SK-N-SH (cell line): ENCODE measurements around the gene HPN. TPM values are rescaled to one million over a fixed set of nuclear protein-coding genes. Genes with fewer than 3 reads are reported as not detected.

ENCODE experiments used
- CTCF ChIA-PET: fragments of 300-600, 350-600 bp; formaldehyde crosslinking; extraction: SDS; loops from one replicate; lab custom pipeline; 2021; lab: Yijun Ruan, JAX
- POLR2A ChIA-PET: fragments of 350-600 bp; sonication (Branson Sonifier 250); formaldehyde crosslinking; extraction: SDS; loops from one replicate; lab custom pipeline; 2020; ENCODE audit warnings: antibody characterized with exemption, inconsistent platforms; lab: Yijun Ruan, JAX
- DNase-seq: peaks from one replicate; pipeline ENCODE4 v3.0.0; 2012
- H2AFZ ChIP-seq: fragments of 200-600 bp; sonication (generic); 2 replicates; pipeline ENCODE4 v1.8.1; 2016; ENCODE audit warnings: antibody characterized with exemption, mild to moderate bottlenecking, low read depth
- H3F3A ChIP-seq: fragments of 200-600 bp; sonication (generic); replicated peaks from 2 replicates; pipeline ENCODE3; 2016; ENCODE audit warnings: antibody characterized with exemption, mild to moderate bottlenecking; ENCODE audit not compliant: insufficient read depth
- H3K27ac ChIP-seq, 2 experiments: fragments of 200-500 bp in 1 of 2; fragments of 200-600 bp in 1 of 2; sonication (Bioruptor generic) in 1 of 2; sonication (generic), shearing (Covaris generic) in 1 of 2; 2 replicates each; pipeline versions ENCODE4 v1.5.1 to v1.6.1; 2014 to 2016; ENCODE audit warnings: low read depth in 2 of 2, inconsistent platforms in 1 of 2, low read length in 1 of 2, mild to moderate bottlenecking in 1 of 2, mixed read lengths in 1 of 2
- H3K27me3 ChIP-seq: fragments of 200-600 bp; sonication (generic), shearing (Covaris generic); 2 replicates; pipeline ENCODE4 v1.6.1; 2016; ENCODE audit warnings: mixed run types; ENCODE audit not compliant: insufficient read depth
- H3K36me3 ChIP-seq, 2 experiments: fragments of 200-500 bp in 1 of 2; fragments of 200-600 bp in 1 of 2; sonication (Bioruptor generic) in 1 of 2; sonication (generic) in 1 of 2; replicated peaks in 1 of 2; 2 replicates each; pipeline versions ENCODE3 to v1.5.1; 2014 to 2016; ENCODE audit warnings: low read length in 1 of 2, mild to moderate bottlenecking in 1 of 2; ENCODE audit not compliant: insufficient read depth in 2 of 2, control insufficient read depth in 1 of 2
- H3K4me1 ChIP-seq, 2 experiments: fragments of 200-500 bp in 1 of 2; fragments of 200-600 bp in 1 of 2; sonication (Bioruptor generic) in 1 of 2; sonication (generic), shearing (Covaris generic) in 1 of 2; 2 replicates each; pipeline versions ENCODE4 v1.5.1 to v1.6.1; 2014 to 2016; ENCODE audit warnings: low read depth in 1 of 2, low read length in 1 of 2, mixed run types in 1 of 2; ENCODE audit not compliant: insufficient read depth in 2 of 2, control insufficient read depth in 1 of 2
- H3K4me2 ChIP-seq: fragments of 200-600 bp; sonication (generic), shearing (Covaris generic); 2 replicates; pipeline ENCODE4 v1.6.1; 2017; ENCODE audit warnings: mixed run types
- H3K4me3 ChIP-seq, 2 experiments: fragments of 200-500 bp in 1 of 2; fragments of 200-600 bp in 1 of 2; sonication (Bioruptor generic) in 1 of 2; sonication (generic), shearing (Covaris generic) in 1 of 2; 2 replicates each; pipeline versions ENCODE4 v1.5.1 to v1.8.1; 2014 to 2016; ENCODE audit warnings: low read depth in 2 of 2, inconsistent platforms in 1 of 2, low read length in 1 of 2, mild to moderate bottlenecking in 1 of 2, mixed read lengths in 1 of 2, moderate library complexity in 1 of 2
- H3K79me2 ChIP-seq: fragments of 200-600 bp; sonication (generic); 2 replicates; pipeline ENCODE4 v1.8.1; 2017; ENCODE audit warnings: mild to moderate bottlenecking; ENCODE audit not compliant: insufficient read depth
- H3K9ac ChIP-seq: fragments of 200-600 bp; sonication (generic); 2 replicates; pipeline ENCODE4 v1.6.1; 2017; ENCODE audit warnings: mixed run types
- H3K9me2 ChIP-seq: fragments of 200-600 bp; sonication (generic); 2 replicates; pipeline ENCODE4 v1.6.1; 2017; ENCODE audit warnings: mixed run types
- H3K9me3 ChIP-seq: fragments of 200-600 bp; sonication (generic); 2 replicates; pipeline ENCODE4 v1.6.1; 2017; ENCODE audit warnings: mixed run types, mild to moderate bottlenecking, moderate library complexity
- H4K20me1 ChIP-seq: fragments of 200-600 bp; sonication (generic); 2 replicates; pipeline ENCODE4 v1.6.1; 2017; ENCODE audit warnings: mild to moderate bottlenecking, mixed run types; ENCODE audit not compliant: insufficient read depth
- CHD2 ChIP-seq: fragments of 150-350 bp; IDR thresholded peaks from 2 replicates; pipeline ENCODE4 v1.6.1; 2018; ENCODE audit warnings: low read length; ENCODE audit not compliant: partially characterized antibody
- CTCF ChIP-seq: fragments of 200-600 bp; sonication (generic); IDR thresholded peaks from 2 replicates; pipeline ENCODE4 v1.6.1; 2017; ENCODE audit warnings: antibody characterized with exemption, mild to moderate bottlenecking, moderate library complexity
- ELF1 ChIP-seq: IDR thresholded peaks from 2 replicates; pipeline ENCODE4 v1.4.0; 2012
- EZH2phosphoT487 ChIP-seq: fragments of 200-600 bp; sonication (generic); IDR thresholded peaks from 2 replicates; pipeline ENCODE4 v1.6.1; 2017; ENCODE audit warnings: low read depth, mixed run types, mild to moderate bottlenecking, antibody characterized with exemption, moderate library complexity, borderline replicate concordance
- FOSL2 ChIP-seq: IDR thresholded peaks from 2 replicates; pipeline ENCODE4 v1.4.0; 2012; ENCODE audit warnings: low read depth, mild to moderate bottlenecking, moderate library complexity, borderline replicate concordance
- GATA2 ChIP-seq: sonication (generic); formaldehyde crosslinking; IDR thresholded peaks from 2 replicates; pipeline ENCODE4 v1.5.0; 2020; ENCODE audit warnings: mild to moderate bottlenecking, missing genetic modification reagents
- IRF3 ChIP-seq: fragments of 150-350 bp; IDR thresholded peaks from 2 replicates; pipeline ENCODE4 v1.6.1; 2016; ENCODE audit warnings: mild to moderate bottlenecking, low read depth, low read length
- JUND ChIP-seq: IDR thresholded peaks from 2 replicates; pipeline ENCODE4 v1.4.0; 2012
- MAX ChIP-seq: IDR thresholded peaks from 2 replicates; pipeline ENCODE4 v1.4.0; 2012; ENCODE audit warnings: low read depth
- MEF2A ChIP-seq: IDR thresholded peaks from 2 replicates; pipeline ENCODE4 v1.4.0; 2012; ENCODE audit warnings: low read depth, borderline replicate concordance
- NRF1 ChIP-seq: IDR thresholded peaks from 2 replicates; pipeline ENCODE4 v1.6.1; 2012; ENCODE audit warnings: low read depth, mild to moderate bottlenecking, low read length
- PBX3 ChIP-seq: IDR thresholded peaks from 2 replicates; pipeline ENCODE4; 2012
- SMC3 ChIP-seq: IDR thresholded peaks from 2 replicates; pipeline ENCODE4 v1.6.1; 2012; ENCODE audit warnings: low read depth, low read length, improper control_type of control experiment
- TAF1 ChIP-seq: IDR thresholded peaks from 2 replicates; pipeline ENCODE4 v1.6.1; 2012; ENCODE audit warnings: low read depth, mild to moderate bottlenecking, low read length, moderate library complexity, borderline replicate concordance
- YY1 ChIP-seq: IDR thresholded peaks from 2 replicates; pipeline ENCODE4 v1.4.0; 2012; ENCODE audit warnings: low read depth, mild to moderate bottlenecking
- WGBS: methylation state at CpG from one replicate; pipeline ENCODE4 v1.1.6; 2017; ENCODE audit warnings: low lambda C conversion rate; 5-methylcytosine and 5-hydroxymethylcytosine counted together
- polyA plus RNA-seq, 3 experiments: library from polyadenylated mRNA; depleted of rRNA; stranded (reverse); fragments of >200 nt; gene quantifications; 2 replicates each; pipeline ENCODE4 v1.2.3, GENCODE V29; 2012

The HPN gene
- polyA plus RNA-seq, 1 of the 3 experiments (the other 2 are of a cell fraction), result 0.05 TPM

GRCh38 chr19:35040826-35041547, 534 bp upstream of the HPN start:
- TF ChIP-seq NRF1 (no peak), IRF3 (no peak), JUND (no peak), CTCF (no peak), GATA2 (CRISPR knock-in tag) (no peak), SMC3 (no peak), YY1 (no peak), CHD2 (no peak), FOSL2 (no peak), ELF1 (no peak), PBX3 (no peak), MAX (no peak), TAF1 (no peak), MEF2A (no peak), EZH2phosphoT487 (no peak)
- H3K4me2 ChIP-seq, result no peak overlapping the region
- H3K9me3 ChIP-seq, result no peaks in the 10 kb centered on the region
- H3F3A ChIP-seq, result no peaks in the 10 kb centered on the region
- no peak for DNase-seq
- H3K9ac ChIP-seq, result no peak overlapping the region
- no peaks in the 10 kb centered on the region for H3K27me3 ChIP-seq
- no peaks in the 10 kb centered on the region for H3K9me2 ChIP-seq
- H3K79me2 ChIP-seq, result no peaks in the 10 kb centered on the region
- no peak overlapping the region for H3K4me3 ChIP-seq
- WGBS, result 80% methylated on average over 27 of the region's 36 CpGs
- no peaks in the 10 kb centered on the region for H3K36me3 ChIP-seq
- H3K27ac ChIP-seq, result no peak overlapping the region
- H3K4me1 ChIP-seq, result no peaks in the 10 kb centered on the region
- H4K20me1 ChIP-seq, result no peaks in the 10 kb centered on the region
- ChIA-PET CTCF (no interaction called here), POLR2A (no interaction called here)
- H2AFZ ChIP-seq, result no peak overlapping the region
